NCI-H510A (cell line): ENCODE measurements around the gene RTN4RL1.
"Not testable (repeated sequence)": the region's sequence is repeated elsewhere in the genome, so short reads cannot be mapped to it uniquely, and the experiment has no call there.

Experiments
- DNase-seq: peaks from one replicate; lab custom pipeline; 2025; lab: John Stamatoyannopoulos, UW

Gene RTN4RL1

GRCh38 chr17:2003525-2003924 lies 21.6 kb downstream of the RTN4RL1 start:
- no peak for DNase-seq

DNA sequence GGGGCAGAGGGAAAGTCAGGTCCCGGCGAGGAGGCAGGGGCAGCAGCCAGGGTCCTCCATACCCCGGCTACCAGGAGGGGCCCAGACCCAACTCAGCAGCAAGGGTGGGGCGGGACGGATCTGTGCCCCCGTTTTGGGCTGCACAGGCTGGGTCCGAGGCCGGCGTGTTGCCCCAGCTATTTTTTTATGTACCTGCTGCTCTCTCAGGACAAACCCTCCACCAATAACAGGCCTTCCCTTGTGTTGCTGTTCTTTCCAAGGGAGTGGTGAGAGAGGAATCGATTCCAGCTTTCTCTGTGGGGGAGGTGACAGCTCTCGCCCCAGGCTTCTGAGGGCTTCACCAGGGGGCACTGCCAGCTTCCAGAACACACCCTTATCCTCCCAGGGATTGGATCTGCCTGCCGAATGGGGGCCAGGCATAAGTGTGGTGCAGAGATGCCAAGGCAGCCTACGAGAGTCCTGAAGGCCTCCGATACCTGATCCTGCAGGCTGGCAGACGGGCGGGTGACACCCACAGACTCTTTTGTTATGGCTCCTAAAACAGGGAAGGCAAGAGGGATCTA lies 22.3 kb downstream of the RTN4RL1 start:
- no peak for DNase-seq

DNA sequence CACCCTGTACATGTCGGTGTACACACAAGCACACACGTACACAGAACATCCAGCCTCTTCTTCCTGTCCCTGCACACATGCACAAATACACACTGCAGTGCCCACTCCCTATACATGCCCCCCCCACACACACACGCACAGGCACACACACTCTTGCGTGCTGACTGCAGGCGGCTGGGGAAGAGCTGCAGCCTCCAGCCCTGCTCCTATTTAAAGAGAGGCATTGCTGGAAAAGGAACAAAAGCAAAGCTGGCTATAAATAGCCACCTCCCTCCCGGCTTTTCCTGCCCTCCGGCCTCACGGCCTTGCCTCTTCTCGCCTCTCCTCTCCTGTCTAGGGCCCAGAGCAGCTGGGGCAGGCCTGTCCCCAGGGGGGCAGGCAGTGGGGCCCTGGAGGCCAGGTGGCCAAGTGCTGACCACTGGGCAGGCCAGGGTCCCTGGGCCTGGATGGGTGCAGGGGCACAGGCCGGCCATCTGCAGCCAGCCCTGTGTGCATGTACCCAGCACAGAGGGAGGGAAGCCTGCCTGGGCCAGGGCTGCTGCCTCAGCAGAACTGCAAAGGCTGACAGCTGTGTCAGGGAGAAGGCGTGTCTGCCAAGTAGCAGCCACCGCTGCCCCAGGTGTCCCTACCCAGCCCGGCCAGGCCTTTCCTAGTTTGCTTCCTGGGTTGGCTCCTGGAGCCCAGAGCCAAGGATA lies 25.4 kb downstream of the RTN4RL1 start:
- peak; percentile 64 for DNase-seq

DNA sequence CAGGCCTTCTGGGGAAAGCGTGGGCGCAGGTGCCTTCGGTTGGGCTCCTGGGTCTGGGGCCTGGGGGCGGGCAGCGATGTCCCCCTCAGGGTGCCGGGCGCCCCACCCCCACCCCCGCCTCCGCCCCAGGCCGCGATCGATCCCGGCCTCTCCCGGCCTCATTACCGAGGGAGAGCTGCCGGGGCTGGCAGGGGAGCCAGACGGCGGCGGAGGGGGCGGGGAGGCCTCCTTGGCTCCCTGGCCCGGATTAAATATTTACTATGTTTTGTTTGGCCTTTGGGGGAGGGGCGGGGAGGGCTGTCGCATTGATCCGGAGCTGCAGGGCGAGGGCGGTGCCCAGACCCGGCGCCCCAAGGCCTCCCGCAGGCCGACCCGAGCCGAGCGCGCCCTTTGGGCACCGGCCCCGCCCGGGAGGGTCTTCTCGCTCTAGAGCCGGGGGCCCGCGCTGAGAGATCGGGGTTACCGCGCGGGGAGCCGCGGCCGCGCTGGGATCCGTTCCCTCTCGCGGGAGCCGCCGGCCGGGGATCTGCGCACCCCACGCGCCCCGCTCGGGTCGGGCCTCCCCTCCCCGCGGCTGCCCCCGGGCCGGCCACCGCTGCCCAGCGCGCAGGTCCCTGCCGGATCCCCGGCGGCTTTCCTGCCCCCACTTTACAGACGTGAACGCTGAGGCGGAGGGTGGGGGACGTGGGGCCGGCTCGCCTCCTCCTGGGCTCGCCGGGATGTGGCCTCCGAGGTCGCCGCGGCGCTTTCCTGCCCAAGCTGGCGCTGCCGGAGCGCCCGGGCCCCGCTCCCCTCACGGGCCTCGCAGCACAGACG lies 27.0 kb downstream of the RTN4RL1 start:
- peak; percentile 27 for DNase-seq

DNA sequence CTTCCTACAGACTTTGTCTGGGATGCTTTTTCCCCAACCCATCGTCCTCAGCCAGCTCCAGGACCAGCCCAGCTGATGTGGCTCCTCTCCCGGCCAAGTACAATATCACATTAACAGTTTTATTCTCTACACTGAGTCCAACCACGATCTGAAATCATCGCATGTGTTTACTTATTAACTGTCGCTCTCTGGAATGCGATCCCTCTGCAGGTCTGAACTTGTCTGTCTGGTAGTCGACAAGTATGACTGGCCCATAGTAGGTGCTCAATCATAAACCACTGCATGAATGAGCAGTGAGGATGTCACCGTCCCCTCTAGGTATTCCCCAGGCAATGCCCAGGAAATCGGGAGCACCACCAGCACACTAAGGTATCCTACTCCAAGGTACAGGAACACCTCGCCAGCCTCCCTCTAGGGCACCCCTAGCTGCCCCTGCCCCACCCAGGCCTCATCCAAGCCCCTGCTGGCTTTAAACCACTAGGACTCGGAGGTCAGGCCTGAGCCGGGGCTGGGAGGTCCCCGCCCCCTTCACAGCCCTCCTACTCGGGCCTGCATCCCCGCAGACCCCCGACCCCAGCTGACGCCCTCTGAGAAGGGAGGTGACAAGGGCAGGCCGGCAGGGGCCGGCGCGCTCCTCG lies 27.7 kb downstream of the RTN4RL1 start:
- DNase-seq = no peak

DNA sequence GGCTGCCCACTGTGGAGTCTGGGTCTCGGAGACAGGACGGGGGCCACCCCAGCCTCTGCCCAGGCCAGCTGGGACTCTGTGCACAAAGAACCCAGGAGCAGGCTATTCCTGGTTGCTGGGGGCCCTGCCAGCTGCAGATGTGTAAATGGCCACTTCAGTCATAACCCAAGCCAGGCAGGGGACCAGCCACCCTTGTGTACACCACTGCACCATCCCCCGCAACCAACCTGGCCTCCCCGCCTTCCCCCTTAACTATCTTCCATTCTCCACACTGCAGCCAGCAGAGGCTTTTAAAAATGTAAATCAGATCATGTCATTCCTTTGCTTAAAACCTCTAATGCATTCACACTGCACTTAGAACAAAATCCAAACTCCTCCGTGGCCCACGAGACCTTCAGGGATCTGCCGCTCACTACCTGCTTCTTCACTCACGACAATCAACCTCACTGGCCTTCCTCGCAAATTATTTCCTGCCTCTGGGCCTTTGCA lies 28.3 kb downstream of the RTN4RL1 start:
- no peak for DNase-seq

DNA sequence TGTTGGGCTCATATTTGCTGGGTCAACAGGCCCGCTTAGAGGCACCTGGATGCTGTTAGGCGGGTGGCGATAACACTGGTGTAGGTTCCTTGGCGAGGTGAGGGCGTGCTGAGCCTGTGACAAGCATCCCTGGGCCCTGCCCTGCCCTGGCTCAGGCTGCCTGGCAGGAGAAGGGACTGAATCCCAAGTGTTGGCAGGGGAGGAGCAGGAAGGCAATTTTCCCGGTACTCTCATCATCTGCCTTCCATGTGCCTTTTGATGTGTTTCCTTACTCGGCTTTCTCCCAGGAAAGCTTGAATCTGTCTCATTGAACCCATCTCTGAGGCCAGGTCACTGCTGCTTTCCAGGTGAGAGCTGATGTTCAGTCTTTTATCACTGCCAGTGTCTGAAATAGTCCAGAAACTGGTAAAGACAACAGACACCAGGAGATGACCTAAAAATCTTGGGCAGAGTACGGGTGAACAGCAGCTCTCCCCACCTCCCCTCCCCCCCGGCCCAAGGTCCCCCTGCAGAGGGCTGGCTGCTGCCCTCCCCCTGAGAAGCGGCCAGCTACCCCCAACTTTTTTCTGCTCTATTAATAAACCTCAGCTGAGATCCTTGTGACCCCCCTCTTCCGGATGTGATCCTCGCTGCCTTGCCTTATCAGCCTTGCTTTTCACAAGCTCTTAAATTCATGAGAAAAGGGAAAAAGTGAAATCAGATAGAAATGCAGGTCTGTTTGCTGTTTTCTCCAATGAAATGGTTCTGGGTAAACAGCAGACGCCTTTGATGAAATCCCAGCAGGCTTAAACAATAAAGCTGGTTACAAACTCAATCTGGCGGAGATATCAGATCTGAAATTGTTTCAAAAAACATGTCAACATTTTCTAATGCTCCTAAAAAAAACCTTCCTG lies 29.0 kb downstream of the RTN4RL1 start:
- no peak for DNase-seq

DNA sequence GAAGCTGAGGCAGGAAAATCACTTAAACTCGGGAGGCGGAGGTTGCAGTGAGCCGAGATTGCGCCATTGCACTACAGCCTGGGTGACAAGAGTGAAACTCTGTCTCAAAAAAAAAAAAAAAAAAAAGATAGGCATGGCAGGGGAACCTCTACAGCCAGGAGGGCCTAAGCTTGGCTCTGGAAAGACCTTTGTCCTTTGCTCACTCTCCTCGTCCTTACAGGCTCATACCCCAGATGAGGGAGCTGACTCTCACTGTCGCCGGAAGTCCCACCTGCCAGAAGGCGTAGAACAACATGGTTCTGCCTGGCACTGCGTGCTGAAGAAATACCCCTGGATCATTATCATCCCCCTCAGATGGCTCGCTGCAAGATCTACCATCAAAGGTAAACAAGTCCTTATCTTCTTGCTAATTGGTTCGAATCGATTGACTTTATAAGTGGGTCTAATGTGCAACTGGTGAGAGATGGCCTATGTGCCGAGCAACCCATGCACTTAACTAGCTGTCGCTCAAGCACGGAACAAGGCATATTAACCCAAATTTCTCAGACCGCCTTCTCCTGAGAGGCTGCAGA lies 29.7 kb downstream of the RTN4RL1 start:
- no peak for DNase-seq

- DNase-seq = no peak
Measured at GRCh38 chr17:1994707-1995106, 30.4 kb downstream of the RTN4RL1 start.

DNA sequence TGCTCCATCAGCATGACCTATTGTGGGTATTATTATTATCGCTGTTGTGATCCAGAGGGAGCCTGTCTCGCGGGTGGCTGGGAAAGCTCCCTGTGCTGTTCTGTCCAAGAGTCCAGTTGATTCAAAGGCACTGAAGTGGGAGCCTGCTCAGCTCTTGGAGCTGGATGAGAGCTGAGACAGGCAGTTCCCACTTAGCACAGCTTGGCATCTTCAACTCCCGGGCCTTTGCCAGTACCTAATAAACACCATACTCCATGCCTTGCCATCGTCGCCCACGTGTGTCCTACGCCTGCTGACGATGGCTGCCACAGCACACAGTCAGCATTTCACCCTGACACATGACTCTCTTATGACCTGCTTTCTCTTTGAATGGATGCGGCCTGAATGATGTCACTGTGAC lies 32.6 kb downstream of the RTN4RL1 start:
- no peak for DNase-seq

DNA sequence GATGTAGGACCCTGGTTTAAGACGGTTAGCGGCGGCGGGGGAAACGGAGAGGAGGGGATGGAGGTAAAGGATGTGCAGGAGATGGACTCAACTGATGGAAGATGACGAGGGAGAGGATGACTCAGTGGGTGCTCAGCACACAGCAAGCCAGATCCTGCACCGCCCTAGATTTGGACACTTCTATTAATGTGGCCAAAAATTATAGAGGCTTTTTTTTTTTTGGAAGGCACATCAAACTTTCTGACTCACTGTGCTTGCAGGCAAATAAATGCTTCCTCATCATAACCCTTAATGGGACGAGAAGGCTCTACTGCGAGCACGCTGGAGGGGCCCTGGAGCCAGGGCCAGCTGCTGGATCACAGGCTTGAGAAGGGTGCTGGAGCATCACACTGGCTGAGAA lies 36.0 kb downstream of the RTN4RL1 start:
- DNase-seq = no peak

- DNase-seq = no peak
Measured at GRCh38 chr17:1986783-1987451, 38.2 kb downstream of the RTN4RL1 start.

DNA sequence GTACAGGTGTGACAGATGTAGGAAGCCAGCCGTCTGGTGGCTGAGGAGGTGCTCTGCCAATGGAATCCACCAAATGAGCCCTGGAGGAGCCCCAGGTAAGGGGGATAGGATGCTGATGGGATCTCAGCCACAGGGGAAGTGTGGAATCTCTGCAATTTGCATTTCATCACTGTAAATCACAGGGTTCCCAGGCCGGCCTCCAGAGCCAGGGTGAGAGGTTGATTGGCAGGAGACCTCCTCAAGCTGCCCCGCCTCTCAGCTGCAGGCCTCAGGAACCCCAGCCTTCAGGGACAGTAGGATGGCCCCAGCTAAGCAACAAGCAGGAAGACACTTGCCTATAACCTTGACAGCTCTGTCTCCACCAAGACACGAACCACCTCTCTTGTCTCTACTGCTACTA lies 39.4 kb downstream of the RTN4RL1 start:
- DNase-seq = no peak

DNA sequence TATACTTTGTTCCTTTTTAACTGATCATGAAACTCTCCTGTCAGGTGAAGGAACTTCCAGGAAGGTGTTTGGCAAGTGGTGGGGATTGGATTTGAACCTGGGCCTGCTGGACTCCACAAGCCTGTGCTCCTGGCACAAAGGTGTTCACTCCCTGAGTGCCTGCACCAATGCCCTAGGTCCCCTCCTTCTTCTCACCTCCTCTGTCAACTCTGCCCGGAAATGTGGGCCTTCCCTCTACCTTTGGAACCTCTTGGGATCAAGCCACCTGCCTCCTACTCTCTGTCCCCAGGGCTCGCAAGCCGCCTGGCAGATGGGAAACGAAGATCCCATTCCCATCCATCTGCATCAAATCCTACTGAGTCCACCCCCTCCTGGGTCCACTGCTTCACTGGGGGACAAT lies 40.0 kb downstream of the RTN4RL1 start:
- no peak for DNase-seq

DNA sequence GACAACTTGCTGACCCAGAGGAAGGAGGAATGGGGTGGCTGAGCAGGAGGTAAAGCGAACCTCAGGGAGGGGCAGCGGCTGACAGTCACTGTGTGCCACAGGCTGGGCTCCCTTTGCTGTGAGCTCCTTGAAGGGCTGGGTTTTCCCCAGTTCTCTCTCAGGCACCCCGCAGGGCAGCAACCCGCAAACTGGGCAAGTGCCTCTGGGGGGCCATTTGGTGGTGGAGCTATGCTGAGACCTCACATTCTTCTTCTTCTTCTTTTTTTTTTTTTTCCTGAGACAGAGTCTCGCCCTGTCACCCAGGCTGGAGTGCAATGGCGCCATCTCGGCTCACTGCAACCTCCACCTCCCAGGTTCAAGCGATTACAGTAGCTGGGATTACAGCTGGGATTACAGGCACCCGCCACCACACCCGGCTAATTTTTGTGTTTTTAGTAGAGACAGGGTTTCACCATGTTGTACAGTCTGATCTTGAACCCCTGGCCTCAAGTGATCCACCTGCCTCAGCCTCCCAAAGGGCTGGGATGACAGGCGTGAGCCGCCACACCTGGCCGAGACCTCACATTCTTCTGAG lies 42.3 kb downstream of the RTN4RL1 start:
- DNase-seq = not testable (repeated sequence)

- no peak for DNase-seq
Measured at GRCh38 chr17:1980665-1981250, 44.4 kb downstream of the RTN4RL1 start.

GRCh38 chr17:1979182-1979985 lies 45.8 kb downstream of the RTN4RL1 start:
- DNase-seq = no peak

DNA sequence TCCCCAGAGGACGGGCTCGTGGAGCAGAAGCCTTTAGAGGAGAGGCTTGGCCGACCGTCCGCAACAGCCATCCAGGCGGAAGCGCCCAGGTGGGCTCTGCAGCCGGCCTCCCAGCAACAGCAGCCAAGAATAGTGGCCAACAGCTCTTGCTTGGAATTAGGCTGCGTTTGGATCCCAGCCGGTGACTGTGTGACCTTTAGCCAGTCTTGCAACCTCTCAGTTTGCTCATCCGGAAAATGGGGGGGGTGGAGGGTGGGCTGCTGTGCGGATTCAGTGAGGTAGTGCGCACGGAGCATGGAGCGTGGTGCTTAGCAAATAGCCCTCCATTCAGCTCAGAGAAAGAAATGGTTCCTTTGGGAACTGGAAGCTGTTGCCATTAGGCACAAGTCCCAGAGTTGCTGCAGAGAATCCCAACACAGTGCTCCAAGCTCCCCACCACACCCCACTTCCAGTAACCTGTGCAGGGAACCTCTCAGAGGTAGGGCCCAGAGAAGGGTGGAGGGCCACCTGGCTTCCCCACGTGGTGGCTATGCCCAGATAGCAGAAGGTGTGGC lies 46.7 kb downstream of the RTN4RL1 start:
- no peak for DNase-seq
